Smooth muscle cell of the umbilical artery (primary cell): ENCODE measurements around the gene DDX54. TPM values are rescaled to one million over a fixed set of nuclear protein-coding genes. Genes with fewer than 3 reads are reported as not detected.

Source experiments
- total RNA-seq: library from RNA; depleted of rRNA; stranded (reverse); fragments of >200 nt; gene quantifications from 2 replicates; pipeline ENCODE4 v1.2.3, GENCODE V29; 2014

DDX54 gene, protein sequence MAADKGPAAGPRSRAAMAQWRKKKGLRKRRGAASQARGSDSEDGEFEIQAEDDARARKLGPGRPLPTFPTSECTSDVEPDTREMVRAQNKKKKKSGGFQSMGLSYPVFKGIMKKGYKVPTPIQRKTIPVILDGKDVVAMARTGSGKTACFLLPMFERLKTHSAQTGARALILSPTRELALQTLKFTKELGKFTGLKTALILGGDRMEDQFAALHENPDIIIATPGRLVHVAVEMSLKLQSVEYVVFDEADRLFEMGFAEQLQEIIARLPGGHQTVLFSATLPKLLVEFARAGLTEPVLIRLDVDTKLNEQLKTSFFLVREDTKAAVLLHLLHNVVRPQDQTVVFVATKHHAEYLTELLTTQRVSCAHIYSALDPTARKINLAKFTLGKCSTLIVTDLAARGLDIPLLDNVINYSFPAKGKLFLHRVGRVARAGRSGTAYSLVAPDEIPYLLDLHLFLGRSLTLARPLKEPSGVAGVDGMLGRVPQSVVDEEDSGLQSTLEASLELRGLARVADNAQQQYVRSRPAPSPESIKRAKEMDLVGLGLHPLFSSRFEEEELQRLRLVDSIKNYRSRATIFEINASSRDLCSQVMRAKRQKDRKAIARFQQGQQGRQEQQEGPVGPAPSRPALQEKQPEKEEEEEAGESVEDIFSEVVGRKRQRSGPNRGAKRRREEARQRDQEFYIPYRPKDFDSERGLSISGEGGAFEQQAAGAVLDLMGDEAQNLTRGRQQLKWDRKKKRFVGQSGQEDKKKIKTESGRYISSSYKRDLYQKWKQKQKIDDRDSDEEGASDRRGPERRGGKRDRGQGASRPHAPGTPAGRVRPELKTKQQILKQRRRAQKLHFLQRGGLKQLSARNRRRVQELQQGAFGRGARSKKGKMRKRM
- total RNA-seq, result 23.8 and 32.0 TPM in 2 replicates

DNA sequence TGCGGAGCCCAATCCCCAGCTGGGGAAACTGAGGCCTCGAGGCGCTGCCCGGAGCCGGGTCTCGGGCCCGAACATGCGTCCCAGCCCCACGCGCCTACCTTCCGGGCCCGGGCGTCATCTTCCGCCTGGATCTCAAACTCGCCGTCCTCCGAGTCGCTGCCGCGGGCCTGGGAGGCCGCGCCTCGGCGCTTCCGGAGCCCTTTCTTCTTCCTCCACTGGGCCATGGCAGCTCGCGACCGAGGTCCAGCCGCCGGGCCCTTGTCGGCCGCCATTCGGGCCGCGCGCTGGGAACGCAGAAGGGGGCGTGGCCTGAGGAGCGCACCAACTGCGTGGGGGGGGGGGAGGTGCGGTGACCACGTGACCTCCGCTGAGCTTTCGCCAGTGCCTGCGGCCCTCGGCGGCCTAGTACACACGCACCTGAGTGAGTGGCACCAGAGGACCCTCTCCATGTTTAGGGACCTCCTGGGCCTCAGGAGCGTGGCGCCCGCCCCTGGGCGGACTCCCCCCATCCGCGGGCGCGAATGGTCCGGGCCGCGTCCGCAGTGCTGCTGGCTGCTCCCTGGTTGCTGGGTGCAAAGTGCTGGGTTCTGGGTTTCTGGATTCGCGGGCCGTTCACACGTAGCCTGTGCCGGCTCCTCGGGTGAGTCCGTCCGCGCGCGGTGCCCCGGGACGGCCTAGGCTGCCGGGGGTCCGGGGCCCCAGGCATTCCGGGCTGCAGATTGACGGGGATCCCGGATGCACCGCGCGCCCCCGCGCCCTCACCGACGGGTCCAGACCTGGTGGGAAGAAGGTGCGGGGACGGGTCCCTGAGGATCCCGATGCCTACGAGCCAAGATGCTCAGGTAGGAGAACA lies at the start of gene DDX54, which contains the start of gene RITA1:
TSS of gene DDX54 (minus strand) at position 299 of the 853 bp plus-strand sequence. CDS start at position 272, 27 bp downstream.
TSS of gene RITA1 (plus strand) at position 542 of the 853 bp plus-strand sequence. CDS start 1,026 bp downstream, outside the sequence.

DNA sequence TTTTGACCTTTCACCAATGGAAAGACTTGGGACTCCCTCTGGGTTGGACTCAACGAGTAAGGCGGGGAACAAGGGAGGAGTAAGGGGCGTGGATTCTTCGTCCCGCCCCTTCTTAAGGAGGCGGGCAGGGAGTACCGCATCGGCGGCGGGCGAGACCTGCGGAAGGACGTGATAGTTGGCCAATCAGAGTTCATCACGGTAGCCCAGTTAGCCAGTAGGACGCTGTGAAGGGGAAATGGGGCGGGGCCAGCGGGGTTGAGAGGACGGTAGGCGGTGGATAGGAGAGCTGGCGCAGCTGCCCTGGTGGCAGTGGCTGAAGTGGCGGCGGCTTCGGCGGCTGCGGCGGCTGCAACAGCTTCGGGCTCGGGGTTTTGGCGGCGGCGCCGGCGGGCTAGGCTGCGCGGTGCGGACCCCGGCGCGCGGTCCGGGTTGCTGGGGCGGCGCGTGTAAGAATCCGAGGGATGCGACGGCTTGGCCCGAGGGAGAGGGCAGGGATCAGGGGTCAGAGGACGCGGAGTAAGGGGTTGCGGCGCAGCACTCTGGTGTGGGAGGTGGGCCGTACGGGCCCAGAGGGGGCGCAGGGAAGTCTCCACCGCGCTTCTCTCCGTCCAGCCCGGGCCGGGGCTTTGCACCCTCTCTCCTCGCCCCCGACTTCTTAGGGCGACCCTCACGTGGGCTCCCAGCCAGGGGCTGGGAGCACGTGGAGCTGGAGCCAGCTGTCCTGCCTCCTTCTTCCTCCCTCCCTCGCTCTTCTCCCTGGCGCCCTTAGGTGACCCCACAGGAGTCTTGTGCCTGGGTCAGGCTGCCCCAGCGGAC lies 36.1 kb upstream of the DDX54 start, which contains the start of gene TPCN1:
TSS of gene TPCN1 (plus strand) at position 284 of the 816 bp plus-strand sequence. CDS start 5,389 bp downstream, outside the sequence.

DNA sequence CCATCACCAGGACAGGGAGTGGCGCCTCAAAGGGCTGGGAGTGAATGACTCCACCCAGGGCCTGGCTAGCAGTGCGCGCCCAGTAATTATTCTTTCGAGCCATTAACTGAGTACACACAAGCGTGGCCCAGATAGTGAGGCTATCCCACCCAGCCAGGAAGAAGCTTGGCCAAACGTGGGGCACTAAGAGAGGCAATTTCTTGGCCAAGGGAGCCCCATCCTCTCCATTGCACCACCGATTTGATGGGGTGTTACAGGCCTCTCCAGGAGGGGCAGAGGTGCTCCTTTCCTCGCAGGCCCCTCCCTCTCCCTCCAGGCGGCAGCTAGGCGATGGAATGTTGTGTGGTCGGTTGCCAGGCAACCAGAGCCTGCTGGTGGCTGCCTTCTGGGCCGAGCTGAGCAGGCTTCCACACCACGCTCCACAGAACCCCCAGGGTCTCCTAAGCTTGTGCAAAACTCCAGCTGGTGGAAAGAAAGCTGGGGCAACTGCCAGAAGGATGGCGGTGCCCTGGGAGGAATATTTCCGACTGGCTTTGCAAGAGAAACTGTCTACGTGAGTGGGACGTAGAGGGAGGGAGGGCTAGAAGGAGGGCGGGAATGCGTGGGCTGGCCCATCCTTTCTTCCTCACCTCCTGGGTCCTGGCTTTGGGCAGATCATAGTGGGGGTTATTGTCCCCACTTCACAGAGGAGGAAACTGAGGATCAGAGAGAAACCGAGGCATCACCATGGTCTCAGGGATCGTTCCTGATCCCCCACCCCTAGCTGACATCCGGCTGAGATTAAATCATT lies 35.7 kb downstream of the DDX54 start, which contains the start of gene CFAP73:
TSS of gene CFAP73 (plus strand) at position 364 of the 790 bp plus-strand sequence. CDS start at position 498, 134 bp downstream.

DNA sequence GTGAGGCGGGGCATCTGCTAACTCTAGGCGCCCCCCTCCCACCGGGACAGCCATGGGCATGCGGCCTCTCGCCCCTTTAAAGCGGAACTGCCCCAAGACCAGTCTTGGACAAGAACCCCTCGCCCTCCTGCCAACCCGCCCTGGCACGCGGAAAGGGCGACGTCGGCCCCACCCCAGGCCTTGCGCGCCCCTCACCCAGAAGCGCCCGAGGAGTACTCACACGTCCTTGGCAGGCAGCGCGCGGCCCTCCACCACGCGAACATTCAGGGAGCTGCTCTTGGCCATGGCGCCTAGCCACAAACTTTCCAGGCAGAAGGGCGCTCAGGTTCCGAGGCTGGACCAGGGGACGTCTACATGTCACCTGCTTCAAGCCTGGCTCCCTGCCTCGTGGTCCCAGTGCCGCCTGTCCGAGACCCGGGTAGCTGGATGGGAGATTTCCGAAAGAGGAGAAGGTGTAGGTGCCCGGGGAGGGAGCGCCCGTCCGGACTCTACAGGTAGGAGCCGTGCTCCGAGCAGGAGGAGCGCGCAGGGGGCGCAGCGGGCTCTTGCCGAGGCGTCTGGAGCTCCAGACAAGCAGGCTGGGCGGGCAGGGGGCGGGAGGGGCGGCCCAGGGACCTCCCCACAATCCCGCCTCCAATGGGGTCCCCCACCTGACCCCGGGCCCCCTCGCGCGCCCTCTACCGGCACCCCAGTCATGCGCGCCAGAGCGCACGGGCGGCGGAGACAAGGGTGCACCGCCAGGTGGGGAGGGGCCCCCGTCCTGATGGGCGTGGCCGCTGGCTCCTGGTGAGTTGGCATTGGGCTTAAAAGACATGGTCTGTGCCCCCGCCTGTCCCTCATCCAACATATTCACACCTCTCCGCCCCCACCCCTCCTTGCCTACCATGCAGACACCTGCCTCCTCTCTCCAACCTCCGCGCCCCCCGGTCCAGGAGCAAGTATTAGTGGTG lies 49.8 kb downstream of the DDX54 start, which contains the start of gene RASAL1:
TSS of gene RASAL1 (minus strand) at position 584 of the 950 bp plus-strand sequence. CDS start at position 285, 299 bp downstream.

Other genes with a start within 250 kb of the DDX54 start
- gene OAS3, start 247.0 kb downstream of the DDX54 start, total RNA-seq, result 1.5 TPM in 2 replicates
- 0.18 and 0.30 TPM in 2 replicates for gene OAS2, start 207.0 kb downstream of the DDX54 start, total RNA-seq
- gene DTX1, start 128.7 kb downstream of the DDX54 start, total RNA-seq, result not detected in 2 replicates
- not detected in 2 replicates for gene RASAL1, start 49.7 kb downstream of the DDX54 start, total RNA-seq
- not detected in 2 replicates for gene CFAP73, start 35.8 kb downstream of the DDX54 start, total RNA-seq
- gene RITA1, start 243 bp upstream of the DDX54 start, total RNA-seq, result 13.7 and 18.5 TPM in 2 replicates
- 27.9 and 40.6 TPM in 2 replicates for gene TPCN1, start 36.0 kb upstream of the DDX54 start, total RNA-seq
- gene SLC8B1, start 149.6 kb upstream of the DDX54 start, total RNA-seq, result 11.6 and 12.6 TPM in 2 replicates
- gene PLBD2, start 173.1 kb upstream of the DDX54 start, total RNA-seq, result 74.8 and 83.7 TPM in 2 replicates
- not detected in 2 replicates for gene SDS, start 218.4 kb upstream of the DDX54 start, total RNA-seq
- gene SDSL, start 236.9 kb upstream of the DDX54 start, total RNA-seq, result 7.5 and 9.2 TPM in 2 replicates